ENCODE data around the gene ZDHHC24.
A peak's percentile ranks its signal among the peaks of the same experiment; 100 is the strongest.

ZDHHC24 gene

DNA sequence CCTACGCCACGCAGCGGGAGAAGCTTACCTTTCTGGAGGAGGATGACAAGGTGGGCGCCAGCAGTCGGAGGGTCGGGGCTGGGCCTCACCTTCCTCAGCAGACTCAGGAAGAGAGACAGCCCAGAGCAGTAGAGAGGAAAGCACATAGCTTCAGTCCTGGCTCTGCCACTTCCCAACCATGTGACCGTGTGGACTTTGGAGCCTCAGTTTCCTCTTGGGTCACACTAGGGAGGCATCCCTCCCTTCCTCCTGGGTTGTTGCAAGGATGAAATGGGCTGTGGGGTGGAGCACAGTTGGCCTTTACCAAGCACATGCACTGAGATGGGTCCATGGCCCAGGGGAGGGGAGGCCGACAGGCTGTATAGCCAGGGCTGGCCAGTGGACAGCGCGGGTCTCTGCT lies 52.7 kb downstream of the ZDHHC24 start:
- DNase-seq: no peak

DNA sequence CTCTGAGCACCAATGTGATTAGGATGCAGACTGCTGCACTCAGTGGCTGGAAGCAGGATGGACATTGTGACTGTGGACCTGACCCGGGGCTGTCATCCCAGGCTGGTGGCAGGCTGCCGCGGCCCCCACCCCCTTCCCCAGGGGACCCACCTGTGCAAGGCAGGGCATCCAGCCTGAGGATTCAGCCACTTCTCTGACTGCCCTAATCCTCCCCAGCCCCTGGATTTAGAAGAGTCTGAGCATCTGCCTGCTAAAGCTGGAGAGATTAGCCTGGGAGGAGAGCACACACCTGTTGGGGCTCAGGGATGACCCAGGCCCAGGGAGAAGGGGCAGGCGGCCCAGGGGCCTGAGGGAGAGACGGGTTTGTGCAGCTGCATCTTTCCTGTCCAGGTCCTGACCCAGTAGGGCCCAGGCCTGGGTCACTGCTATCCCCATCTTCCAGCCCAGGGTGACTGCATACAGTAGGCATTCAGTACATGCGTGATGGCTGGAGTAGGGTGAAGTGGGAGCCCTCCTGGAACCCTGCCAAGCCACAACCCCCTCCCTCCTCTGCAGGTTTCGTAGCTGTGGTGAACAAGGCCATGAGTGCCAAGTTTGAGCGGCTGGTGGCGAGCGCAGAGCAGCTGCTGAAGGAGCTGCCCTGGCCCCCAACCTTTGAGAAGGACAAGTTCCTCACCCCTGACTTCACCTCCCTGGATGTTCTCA lies 53.5 kb downstream of the ZDHHC24 start:
- DNase-seq: no peak

DNA sequence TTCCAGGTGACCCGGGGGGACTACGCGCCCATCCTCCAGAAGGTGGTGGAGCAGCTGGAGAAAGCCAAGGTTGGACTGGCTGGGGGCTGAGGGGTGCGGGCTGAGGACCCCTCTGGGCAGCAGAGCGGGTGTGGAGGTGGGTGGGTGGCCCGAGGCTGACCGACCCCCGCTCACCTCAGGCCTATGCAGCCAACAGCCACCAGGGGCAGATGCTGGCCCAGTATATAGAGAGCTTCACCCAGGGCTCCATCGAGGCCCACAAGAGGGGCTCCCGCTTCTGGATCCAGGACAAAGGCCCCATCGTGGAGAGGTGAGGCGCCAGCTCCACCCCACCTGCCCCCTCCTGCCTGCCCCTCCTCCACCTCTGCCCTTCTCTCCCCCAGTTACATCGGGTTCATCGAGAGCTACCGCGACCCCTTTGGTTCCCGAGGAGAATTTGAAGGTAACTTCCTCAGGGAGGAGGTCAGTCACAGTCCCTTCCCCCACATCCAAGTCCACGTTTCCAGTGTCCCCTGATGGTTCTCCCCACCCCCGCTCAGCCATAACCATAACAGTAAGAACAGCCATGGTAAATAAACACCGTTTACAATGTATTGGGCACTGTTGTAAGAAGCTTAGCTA lies 54.4 kb downstream of the ZDHHC24 start:
- DNase-seq: no peak

DNA sequence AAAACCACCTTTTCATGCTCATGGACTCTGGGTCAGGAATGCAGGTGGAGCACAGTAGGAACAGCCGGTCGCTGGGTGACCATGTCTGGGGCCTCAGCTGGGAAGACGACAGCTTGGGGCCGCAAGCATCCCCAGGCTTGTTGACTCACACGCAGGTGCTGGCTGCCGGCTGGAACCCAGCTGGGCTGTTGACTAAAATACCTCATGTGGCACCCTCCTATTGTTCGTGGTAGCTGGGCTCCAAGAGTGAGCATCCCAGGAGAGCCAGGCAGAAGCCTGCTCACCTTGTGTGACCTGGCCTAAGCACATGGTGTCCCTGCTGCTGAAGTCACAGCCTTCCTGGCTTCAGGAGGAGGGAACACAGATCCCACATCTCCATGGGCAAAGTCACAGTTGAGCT lies 56.2 kb downstream of the ZDHHC24 start:
- no peak for DNase-seq

DNA sequence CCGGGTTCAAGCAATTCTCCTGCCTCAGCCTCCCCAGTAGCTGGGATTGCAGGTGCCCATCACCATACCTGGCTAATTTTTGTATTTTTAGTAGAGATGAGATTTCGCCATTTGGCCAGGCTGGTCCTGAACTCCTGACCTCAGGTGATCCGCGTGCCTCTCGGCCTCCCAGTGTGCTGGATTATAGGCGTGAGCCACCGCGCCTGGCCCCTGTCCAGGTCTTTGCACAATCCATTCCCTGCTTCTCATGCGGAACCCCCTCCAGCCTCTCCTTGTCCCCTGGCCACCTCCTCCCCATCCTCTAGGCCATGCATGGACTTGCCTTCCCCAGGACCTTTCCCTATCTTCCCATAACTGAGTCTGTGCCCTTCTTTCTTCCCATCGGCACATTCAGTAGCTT lies 56.9 kb downstream of the ZDHHC24 start:
- no peak for DNase-seq

DNA sequence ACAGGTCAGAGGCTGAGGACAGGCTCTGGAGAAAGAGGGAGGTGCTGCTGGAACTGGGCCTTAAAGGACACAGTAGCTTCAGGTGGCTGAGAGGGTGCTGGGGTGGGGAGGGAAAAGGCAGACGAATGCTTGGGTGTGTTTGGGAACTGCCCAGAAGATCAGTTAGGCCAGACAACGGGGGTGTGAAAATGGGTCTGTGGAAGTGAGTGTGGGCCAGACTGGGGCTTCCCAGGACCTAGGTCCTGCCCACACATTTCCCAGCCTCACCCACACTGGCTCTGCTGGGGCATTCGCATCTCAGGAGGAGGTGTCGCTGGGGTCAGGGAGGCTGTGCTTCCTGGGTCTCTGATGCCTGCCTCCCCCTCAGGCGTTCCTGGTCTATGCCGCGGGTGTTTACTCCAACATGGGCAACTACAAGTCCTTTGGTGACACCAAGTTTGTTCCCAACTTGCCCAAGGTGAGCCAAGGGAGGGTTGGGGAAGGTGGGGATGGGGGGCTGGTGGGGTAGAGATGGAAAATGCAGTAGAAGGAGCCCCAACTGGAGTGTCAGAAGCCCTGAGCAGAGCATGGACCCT lies 61.0 kb downstream of the ZDHHC24 start:
- DNase-seq: no peak

DNA sequence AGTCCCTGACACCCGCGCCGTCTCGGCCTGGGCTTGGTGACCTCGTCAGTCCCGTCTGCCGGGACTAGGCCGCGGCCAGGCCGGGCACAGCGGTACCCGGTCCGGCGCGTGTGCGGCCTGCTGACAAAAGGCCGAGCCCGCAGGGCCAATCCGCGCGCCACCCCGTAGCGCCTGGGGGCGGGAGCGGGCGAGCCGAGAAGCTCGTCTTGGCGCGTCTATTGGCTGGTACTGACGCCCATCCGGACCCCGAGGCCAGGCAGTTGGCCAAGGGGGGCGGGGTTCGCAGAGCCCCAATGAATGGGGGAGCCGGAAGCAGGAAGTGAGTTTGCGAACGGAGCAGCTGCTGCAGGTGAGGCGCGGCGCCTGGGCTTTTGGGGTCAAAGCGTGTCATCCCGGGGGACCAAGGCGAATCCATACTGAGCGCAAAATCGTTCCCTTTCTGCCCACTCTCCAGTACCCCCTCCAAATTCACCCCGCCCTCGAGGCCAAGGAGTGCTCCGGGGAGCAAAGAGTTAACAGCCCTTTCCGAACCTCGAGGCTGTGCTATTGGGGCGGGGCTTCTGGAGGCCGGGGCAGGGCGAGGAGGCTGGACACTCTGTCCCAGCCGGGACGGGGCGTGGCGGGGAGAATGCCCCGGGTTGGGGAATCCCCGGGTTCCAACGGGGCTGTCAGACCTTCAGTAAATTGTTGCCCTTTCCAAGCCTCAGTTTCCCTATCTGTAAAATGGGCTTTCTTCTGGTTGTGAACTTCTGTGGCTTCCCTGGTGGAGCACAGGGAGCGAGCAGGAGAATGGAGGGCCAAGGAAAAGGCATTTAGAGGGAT lies 65.5 kb downstream of the ZDHHC24 start, which contains the start of gene DPP3:
Gene DPP3, plus strand, starts transcription at position 318 of the 822 bp plus-strand sequence. CDS start 1,767 bp downstream, outside the sequence.
- DNase-seq: peak; percentile 99

DNA sequence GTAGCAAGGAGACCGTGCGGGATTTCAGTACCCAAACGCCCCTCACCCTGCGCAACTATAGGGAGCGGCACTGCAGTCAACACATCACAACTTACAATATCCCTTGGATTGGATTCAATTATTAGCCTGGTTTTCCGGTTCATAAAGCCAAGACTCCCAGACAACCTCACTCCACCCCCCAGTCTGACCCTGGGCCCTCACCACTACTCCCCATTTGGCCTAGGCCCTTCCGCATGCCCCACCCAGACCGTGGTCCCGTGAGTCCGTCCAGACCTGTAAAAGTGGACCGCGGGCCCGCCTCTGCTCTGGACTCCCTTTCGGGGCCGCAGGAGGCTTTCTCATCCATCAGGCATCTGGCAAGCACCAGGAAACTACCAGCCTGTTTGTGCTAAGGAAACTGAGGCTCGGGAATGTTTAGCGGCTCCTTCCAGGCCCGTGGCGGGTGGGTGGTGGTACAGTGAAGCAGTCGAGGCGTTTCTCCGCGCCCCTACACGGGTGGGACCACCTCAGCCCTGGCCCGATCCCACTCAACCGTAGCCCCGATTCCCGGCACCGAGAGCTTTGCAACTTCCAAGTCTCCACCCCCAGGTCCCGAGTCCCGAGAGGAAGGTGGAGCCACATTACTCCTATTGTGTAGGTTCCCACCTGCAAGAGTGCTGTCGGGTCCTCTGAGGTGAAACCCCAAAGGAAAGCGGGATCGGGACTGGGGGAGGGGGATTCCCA lies 66.3 kb downstream of the ZDHHC24 start:
- no peak for DNase-seq

DNA sequence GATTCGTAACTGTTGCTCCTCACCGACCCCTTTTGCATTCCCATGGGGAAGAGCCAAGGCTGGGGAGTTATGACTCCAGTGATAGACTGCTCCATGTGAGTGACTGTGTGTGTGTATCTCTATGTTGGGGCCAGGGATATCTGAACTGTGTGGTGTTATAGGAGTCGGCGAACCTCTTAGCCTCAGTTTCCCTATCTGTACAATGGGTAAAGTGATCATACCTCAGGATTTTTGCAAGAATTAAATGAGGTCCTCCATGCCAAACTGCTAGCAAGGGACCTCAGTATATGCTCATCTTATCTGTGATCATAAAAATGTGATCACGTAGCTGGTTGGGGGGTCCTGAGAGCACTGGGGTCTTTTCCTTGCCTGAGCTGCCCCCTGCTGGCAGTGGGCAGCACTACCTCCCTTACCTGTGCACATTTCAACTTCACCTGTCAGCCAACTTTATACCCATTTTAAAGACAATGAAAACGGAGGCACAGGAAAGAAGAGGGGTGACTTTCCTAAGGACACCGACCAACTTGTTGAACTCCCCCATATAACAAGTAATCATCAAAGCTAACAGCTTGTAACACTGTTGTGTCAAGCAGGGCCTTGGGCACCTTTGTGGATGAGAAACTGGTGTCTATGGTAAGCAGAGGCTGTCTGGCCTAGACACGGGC lies 67.0 kb downstream of the ZDHHC24 start:
- peak; percentile 42 for DNase-seq

DNA sequence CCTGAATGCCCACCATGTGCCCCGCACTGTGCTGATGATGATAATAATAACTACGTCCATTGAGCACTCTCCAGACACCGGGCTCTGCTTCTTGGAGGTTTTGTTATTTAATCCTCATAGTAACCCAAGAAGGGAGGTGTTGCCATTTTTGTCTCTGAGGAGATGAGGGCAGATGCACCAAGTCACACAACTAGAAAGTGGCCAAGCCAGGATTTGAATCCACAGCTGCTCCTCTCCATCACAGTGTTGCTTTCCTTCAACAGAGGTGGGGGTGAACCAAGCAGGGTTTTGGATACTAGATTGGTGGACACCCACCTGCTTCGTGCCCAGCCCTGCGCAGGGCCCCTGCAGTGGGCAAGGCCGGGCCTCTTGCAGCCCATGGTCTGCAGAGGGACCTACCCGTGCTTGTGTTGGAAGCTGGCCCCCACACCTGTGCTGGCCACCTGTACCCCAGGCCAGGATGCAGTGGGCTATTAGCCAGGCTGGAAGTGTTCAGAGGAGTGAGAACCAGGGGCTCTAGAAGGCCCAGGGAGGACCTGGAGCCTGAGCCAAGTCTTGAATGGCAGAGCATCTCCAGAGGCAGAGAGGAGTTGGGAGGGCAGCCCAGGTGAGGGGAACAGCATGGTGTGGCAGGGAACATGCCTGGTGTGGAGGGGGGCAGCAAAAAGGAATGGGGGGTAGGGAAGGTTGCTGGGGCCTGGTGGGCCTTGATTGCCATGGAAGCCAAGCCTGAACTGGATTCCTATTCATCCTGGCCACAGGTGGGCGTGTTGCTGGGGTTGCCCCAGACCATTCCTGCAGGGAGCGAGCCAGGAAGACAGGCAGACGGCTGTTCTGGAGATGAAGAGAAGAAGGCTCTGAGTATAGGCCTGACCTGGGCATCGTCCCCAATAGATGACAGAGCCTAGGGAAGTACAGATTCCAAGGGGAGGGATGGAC lies 68.3 kb downstream of the ZDHHC24 start:
- DNase-seq: no peak

DNA sequence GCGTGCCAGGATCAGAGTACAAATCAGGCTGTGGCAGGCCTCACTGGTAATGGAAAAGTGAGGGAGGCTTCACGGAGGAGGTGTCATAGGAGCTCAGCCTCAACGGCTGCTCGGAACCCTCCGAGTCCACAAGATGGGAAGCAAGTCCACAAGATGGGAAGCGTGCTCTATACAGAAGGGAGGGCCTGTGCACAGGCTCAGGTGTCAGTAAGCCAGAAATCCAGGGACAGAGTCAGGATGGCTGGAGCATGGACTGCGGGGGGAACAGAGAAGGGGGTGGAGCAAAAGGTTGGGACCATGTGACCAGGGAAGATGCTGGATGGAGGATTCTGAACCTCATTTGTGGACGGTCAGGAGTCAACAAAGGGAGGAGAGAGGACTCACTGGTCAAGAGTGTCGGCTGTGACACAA lies 69.0 kb downstream of the ZDHHC24 start:
- DNase-seq: no peak

DNA sequence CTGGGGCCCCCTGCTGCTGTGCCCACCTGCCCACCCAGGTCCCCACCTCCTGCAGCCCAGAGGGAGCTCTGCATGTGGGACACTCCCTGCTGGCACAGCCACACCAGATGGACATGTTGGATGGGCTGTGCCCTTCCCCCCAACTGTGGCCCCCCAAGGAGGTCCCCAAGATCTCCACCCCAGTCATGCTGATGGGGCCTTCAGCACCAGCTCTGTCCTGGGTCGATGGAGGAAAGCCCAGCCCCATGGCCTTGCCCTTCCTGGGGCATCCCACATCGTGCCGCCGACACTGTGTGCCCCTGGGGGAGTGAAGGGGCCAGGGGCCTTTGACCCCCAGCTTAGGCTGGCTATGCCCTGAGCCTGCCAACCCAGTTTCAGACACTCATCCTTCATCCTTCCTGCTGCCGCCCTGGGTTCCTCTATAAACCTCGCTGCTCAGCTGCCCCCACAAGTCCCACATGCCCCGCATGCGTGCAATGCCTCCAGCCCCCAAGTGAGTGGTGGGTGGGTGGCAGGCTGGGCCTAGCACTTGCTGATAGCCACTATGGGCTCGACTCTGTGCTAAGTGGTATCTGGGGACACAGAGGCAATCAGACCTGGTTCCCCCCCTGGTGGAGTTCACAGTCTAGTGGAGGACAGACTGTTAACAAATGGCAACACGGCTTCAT lies 69.5 kb downstream of the ZDHHC24 start:
- DNase-seq: no peak

DNA sequence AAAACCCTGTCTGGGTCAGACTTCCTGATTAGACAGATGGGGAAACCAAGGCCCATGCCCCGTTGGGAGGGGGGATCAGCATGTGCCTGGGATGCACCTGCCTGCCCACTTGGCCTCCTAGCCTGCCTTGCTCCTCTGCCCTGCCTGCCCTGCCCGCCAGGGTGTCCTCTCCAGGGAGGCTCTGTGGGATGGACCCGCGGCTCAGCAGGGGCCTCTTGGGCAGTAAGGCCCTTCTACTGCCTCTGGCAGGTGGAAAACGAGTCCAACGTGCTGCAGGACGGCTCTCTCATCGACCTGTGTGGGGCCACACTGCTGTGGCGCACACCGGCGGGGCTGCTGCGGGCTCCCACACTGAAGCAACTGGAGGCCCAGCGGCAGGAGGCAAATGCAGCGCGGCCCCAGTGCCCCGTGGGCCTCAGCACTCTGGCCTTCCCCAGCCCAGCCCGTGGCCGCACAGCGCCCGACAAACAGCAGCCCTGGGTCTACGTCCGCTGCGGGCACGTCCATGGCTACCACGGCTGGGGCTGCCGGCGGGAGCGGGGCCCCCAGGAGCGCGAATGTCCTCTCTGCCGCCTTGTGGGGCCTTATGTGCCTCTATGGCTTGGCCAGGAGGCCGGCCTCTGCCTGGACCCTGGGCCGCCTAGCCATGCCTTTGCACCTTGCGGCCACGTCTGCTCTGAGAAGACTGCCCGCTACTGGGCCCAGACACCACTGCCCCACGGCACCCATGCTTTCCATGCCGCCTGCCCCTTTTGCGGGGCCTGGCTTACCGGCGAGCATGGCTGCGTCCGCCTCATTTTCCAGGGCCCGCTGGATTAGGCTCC lies 70.3 kb downstream of the ZDHHC24 start:
- DNase-seq: no peak

DNA sequence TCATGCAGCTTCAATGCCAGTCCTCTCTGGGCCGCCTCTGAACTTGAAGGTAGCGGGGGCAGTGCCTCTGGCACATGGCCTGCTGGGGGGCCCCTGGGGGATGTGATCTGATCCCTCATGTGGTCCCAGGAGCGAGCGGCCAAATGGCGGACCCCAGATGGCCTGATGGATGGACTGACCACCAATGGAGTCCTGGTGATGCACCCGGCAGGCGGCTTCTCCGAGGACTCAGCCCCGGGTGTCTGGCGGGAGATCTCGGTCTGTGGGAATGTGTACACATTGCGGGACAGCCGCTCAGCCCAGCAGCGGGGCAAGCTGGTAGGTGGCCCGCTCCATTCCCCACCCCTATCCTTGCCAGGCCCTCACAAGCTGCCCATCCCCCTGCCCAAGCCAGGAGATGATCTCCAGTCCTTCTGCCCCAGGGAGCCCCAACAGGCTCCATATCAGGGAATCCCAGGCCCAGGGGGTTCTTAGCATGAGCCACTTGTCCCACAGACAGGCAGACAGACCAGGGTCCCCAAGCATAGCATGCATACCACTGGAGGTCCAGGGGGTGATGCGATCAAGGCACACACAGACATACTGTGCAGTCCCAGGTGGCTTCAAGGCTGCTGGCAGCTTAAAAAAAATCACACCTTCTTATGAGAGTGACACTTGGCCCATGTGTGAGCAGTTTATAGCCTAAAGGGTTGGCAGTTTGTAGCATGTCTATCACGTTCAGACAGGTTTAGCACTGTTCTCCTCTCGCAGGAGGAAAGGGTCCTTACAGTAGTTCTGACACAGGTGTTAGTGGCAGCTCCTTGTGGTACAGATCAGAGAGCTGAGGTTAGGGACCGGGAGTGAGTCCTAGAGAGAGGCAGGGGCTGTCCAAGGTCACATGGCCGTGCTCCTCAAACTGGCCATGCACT lies 72.0 kb downstream of the ZDHHC24 start:
- DNase-seq: no peak

DNA sequence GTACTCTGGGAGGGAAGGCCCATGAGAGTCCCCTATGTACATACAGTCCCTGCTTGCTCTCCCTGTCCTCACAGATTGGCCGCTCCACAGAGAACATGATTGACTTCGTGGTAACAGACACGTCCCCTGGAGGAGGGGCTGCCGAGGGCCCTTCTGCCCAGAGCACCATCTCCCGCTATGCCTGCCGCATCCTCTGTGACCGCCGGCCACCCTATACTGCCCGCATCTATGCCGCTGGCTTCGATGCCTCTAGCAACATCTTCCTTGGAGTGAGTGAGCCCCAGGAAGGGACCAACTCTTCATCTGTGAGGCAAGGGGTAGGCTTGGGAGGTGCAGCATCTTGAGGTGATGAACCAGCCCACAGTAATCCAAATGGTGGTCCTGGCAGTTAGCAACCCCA lies 72.7 kb downstream of the ZDHHC24 start:
- DNase-seq: no peak

DNA sequence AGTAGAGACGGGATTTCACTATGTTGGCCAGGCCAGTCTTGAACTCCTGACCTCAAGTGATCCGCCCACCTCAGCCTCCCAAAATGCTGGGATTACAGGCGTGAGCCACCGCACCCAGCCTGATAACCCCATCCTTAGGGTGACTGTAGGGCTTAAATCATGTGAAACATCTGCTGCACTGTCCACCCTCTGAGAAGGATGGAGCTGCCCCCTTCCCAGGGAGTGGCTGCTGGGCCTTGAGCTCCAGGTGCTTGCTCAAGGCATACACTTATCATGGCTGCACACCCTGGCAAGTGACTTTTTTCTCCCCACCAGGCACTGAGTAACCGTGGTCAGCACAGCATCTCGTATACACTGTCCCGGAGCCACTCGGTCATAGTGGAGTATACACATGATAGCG lies 73.8 kb downstream of the ZDHHC24 start:
- no peak for DNase-seq

DNA sequence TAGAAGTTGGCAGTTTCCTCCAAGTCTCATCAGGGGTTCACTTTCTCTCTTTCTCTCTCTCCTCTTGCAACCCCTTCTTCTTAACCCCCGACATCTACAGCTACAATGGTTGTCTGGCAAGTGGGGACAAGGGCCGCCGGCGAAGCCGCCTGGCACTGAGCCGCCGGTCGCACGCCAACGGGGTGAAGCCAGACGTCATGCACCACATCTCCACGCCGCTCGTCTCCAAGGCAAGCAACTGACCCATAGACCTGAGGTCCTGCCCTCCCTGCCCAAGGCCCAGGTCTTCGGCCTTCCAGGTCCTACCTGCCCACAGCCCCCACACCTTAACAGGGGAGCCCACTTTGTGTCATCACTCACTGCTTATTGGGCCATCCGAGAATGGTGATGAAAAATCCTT lies 74.7 kb downstream of the ZDHHC24 start:
- no peak for DNase-seq

All from activated CD4-positive, alpha-beta T cell treated with anti-CD3 and anti-CD28 coated beads, Interleukin-2, Interleukin-6, amounts not matched to agents 100 ng/mL and 50 ng/mL, durations not matched to agents 16 hours and 8 hours (primary cell).